Large intestine (tissue), 3 donors: ENCODE data around the gene ABCG4. TPM values are rescaled to one million over a fixed set of nuclear protein-coding genes. Genes with fewer than 3 reads are reported as not detected.
"Not testable (repeated sequence)": the region's sequence is repeated elsewhere in the genome, so short reads cannot be mapped to it uniquely, and the experiment has no call there.

Experiments used
- DNase-seq, 2 donors: peaks; one replicate each; pipeline versions ENCODE4 v3.0.0 to v3.0.0-alpha.2; 2013
- H3K27ac ChIP-seq: one replicate; pipeline ENCODE4 v1.5.1; 2013; ENCODE audit warnings: low read length
- H3K27me3 ChIP-seq: 2 replicates; pipeline ENCODE4 v1.6.1; 2013; ENCODE audit warnings: low read length; ENCODE audit not compliant: control insufficient read depth, insufficient read depth
- H3K36me3 ChIP-seq: 2 replicates; pipeline ENCODE4 v1.6.1; 2013; ENCODE audit warnings: low read length; ENCODE audit not compliant: control insufficient read depth, insufficient read depth
- H3K4me1 ChIP-seq: one replicate; pipeline ENCODE4 v1.6.1; 2013; ENCODE audit warnings: low read length; ENCODE audit not compliant: control insufficient read depth, insufficient read depth
- H3K4me3 ChIP-seq: one replicate; pipeline ENCODE4 v1.5.1; 2013; ENCODE audit warnings: low read length
- H3K9me3 ChIP-seq: one replicate; pipeline ENCODE4 v1.6.1; 2013; ENCODE audit warnings: mild to moderate bottlenecking, low read depth, low read length, moderate library complexity; ENCODE audit not compliant: control insufficient read depth
- WGBS: methylation state at CpG from one replicate; pipeline ENCODE4 v1.1.5; 2013; ENCODE audit warnings: low lambda C conversion rate; ENCODE audit not compliant: insufficient coverage; 5-methylcytosine and 5-hydroxymethylcytosine counted together
- polyA plus RNA-seq: library from polyadenylated mRNA; unstranded; fragments of 120-200 nt; gene quantifications from one replicate; pipeline ENCODE4 v1.2.1, GENCODE V29; 2013

ABCG4 gene
- polyA plus RNA-seq, 1 donor, result 1.2 TPM

GRCh38 chr11:119153049-119153818 is 4.4 kb downstream of the ABCG4 start:
- Histone ChIP-seq H3K4me1 (no peaks in the 10 kb centered on the region), H3K9me3 (peaks cover 3% of the 10 kb centered on the region), H3K4me3 (no peak overlapping the region), H3K27ac (no peak overlapping the region), H3K27me3 (peaks cover 52% of the 10 kb centered on the region), H3K36me3 (no peaks in the 10 kb centered on the region)
- DNase-seq, result no peak
- WGBS, result no CpG with 5 or more reads among the region's 9 CpGs

- no peak overlapping the region for H3K4me3 ChIP-seq
- no peaks in the 10 kb centered on the region for H3K4me1 ChIP-seq
- WGBS, result no CpG with 5 or more reads among the region's 6 CpGs
- no peak overlapping the region for H3K27ac ChIP-seq
- H3K36me3 ChIP-seq, result no peaks in the 10 kb centered on the region
- peaks cover 3% of the 10 kb centered on the region for H3K9me3 ChIP-seq
- H3K27me3 ChIP-seq, result peaks cover 44% of the 10 kb centered on the region
- DNase-seq, result no peak
These were observed 5.3 kb downstream of the ABCG4 start for GRCh38 chr11:119154178-119154577.

DNA sequence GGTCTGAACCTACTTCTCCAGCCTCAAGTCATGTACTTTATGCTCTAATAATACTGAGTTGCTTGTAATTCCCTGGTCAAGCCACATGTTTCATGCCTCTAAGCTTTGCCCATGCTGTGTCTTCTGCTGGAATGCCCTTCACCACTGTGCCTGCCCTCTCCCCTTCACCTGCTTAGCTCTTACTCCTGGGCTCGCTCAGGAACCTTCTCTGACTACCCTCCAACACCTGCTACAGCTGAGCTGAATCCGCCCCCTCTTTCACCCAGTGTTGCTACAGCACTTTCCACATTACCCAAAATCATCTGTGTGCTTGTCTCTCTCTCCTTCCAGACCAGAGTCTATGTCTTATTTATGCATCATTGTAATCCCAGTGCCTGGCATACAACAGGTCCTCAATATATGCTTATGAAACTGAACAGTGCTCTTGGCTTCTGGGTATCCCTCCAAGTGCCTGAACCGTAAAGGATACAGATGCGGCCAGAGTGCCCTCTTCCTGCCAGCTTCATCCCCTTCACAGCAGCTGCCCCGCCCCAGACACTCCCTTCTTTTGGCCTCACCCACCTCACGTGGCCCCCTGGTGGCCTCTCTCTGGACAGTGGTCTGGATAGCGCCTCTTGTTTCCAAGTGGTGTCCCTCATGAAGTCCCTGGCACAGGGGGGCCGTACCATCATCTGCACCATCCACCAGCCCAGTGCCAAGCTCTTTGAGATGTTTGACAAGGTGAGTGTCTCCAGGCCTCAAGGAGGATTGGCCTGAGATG is 7.1 kb downstream of the ABCG4 start:
- Histone ChIP-seq H3K4me3 (no peak overlapping the region), H3K9me3 (no peaks in the 10 kb centered on the region), H3K36me3 (no peaks in the 10 kb centered on the region), H3K4me1 (no peaks in the 10 kb centered on the region), H3K27ac (no peak overlapping the region), H3K27me3 (peaks cover 28% of the 10 kb centered on the region)
- DNase-seq, result no peak
- no CpG with 5 or more reads among the region's 8 CpGs for WGBS

- Histone ChIP-seq H3K36me3 (no peaks in the 10 kb centered on the region), H3K4me3 (no peak overlapping the region), H3K27ac (no peak overlapping the region), H3K27me3 (peaks cover 26% of the 10 kb centered on the region), H3K4me1 (no peaks in the 10 kb centered on the region), H3K9me3 (no peaks in the 10 kb centered on the region)
- no peak for DNase-seq
- WGBS, result no CpG with 5 or more reads among the region's 10 CpGs
These were observed 7.6 kb downstream of the ABCG4 start for GRCh38 chr11:119156496-119156895.

- Histone ChIP-seq H3K27me3 (peaks cover 26% of the 10 kb centered on the region), H3K4me3 (no peak overlapping the region), H3K36me3 (no peaks in the 10 kb centered on the region), H3K9me3 (no peaks in the 10 kb centered on the region), H3K27ac (no peak overlapping the region), H3K4me1 (no peaks in the 10 kb centered on the region)
- no peak for DNase-seq
- WGBS, result no CpG with 5 or more reads among the region's 3 CpGs
These were observed 8.2 kb downstream of the ABCG4 start for GRCh38 chr11:119157063-119157462.

DNA sequence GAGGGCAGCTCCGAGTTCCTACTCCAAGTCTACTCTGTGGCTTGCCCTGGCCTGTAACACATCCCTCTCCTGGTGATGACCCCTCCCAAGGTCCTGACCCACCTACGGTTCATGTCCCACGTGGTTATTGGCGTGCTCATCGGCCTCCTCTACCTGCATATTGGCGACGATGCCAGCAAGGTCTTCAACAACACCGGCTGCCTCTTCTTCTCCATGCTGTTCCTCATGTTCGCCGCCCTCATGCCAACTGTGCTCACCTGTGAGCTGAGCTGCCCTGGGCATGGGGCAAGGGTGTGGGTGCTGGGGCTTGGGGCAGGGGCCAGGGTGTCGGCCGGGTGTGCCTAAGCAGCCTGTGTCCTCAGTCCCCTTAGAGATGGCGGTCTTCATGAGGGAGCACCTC is 9.6 kb downstream of the ABCG4 start:
- Histone ChIP-seq H3K36me3 (no peaks in the 10 kb centered on the region), H3K4me1 (no peaks in the 10 kb centered on the region), H3K27ac (no peak overlapping the region), H3K27me3 (peaks cover 25% of the 10 kb centered on the region), H3K9me3 (no peaks in the 10 kb centered on the region), H3K4me3 (no peak overlapping the region)
- WGBS, result no CpG with 5 or more reads among the region's 13 CpGs
- DNase-seq, result no peak

- H3K27ac ChIP-seq, result no peak overlapping the region
- H3K4me1 ChIP-seq, result no peaks in the 10 kb centered on the region
- no peak overlapping the region for H3K4me3 ChIP-seq
- DNase-seq, result no peak
- H3K9me3 ChIP-seq, result no peaks in the 10 kb centered on the region
- WGBS, result no CpG with 5 or more reads among the region's 9 CpGs
- H3K36me3 ChIP-seq, result no peaks in the 10 kb centered on the region
- H3K27me3 ChIP-seq, result peaks cover 13% of the 10 kb centered on the region
These were observed 11.3 kb downstream of the ABCG4 start for GRCh38 chr11:119160151-119160550.

DNA sequence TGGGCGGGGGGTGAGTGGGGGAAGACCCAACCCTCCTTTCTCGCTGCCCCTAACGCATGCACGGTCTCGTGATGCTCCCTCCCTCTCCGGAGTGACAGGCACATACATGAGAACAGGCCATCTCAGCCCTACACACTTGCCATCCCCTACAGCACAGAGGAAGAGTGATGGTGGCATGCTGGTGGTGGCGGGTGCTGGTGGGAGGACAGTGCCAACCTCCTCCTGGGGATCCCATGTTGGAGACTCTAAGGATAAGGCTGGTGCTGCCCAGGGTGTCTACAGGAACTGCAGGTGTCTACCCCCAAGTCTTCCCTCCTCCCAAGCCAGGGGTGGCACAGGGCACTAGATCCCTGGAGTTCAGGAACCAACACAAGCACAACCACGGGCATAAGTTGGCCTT is 13.0 kb downstream of the ABCG4 start:
- H3K27me3 ChIP-seq, result peaks cover 3% of the 10 kb centered on the region
- no peaks in the 10 kb centered on the region for H3K36me3 ChIP-seq
- WGBS, result no CpG with 5 or more reads among the region's 8 CpGs
- no peak overlapping the region for H3K4me3 ChIP-seq
- no peak overlapping the region for H3K27ac ChIP-seq
- no peaks in the 10 kb centered on the region for H3K9me3 ChIP-seq
- no peaks in the 10 kb centered on the region for H3K4me1 ChIP-seq
- DNase-seq, result no peak

DNA sequence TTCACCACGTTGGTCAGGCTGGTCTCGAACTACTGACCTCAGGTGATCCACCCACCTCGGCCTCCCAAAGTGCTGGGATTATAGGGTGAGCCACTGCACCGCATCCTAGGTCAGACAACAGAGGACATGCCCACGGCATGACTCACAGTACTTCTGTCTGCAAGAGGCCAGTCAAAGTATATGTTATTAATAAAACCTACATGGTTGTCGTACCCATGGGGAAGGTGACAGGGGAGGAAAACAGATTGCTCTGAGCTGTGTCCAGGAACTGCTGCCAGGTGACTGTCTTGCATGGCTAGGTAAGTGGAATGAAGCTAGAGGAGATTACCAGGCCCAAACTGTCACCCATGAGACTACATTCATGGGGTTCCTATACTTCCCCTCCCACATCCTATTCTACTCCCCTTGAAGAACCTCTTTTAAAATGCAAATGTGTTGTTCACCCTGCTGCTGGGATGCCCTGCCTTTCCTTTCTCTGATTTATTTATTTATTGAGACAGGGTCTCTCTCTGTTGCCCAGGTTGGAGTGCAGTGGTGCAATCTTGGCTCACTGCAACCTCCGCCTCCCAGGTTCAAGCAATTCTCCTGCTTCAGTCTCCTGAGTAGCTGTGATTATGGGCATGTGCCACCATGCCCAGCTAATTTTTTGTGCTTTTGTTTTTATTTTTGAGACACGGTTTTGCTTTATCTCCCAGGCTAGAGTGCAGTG is 17.7 kb downstream of the ABCG4 start:
- no peaks in the 10 kb centered on the region for H3K27me3 ChIP-seq
- no peak for DNase-seq
- H3K9me3 ChIP-seq, result no peaks in the 10 kb centered on the region
- no CpG with 5 or more reads among the region's 8 CpGs for WGBS
- H3K27ac ChIP-seq, result no peak overlapping the region
- no peak overlapping the region for H3K4me3 ChIP-seq
- H3K36me3 ChIP-seq, result no peaks in the 10 kb centered on the region
- peaks cover 3% of the 10 kb centered on the region for H3K4me1 ChIP-seq

- H3K27ac ChIP-seq, H3K9me3 ChIP-seq, DNase-seq, H3K4me1 ChIP-seq, H3K27me3 ChIP-seq, H3K4me3 ChIP-seq, H3K36me3 ChIP-seq: not testable (repeated sequence)
- no CpG with 5 or more reads among the region's 10 CpGs for WGBS
These were observed 18.2 kb downstream of the ABCG4 start for GRCh38 chr11:119167077-119167458.
